ENCODE data around the gene STRIP2.

DNA sequence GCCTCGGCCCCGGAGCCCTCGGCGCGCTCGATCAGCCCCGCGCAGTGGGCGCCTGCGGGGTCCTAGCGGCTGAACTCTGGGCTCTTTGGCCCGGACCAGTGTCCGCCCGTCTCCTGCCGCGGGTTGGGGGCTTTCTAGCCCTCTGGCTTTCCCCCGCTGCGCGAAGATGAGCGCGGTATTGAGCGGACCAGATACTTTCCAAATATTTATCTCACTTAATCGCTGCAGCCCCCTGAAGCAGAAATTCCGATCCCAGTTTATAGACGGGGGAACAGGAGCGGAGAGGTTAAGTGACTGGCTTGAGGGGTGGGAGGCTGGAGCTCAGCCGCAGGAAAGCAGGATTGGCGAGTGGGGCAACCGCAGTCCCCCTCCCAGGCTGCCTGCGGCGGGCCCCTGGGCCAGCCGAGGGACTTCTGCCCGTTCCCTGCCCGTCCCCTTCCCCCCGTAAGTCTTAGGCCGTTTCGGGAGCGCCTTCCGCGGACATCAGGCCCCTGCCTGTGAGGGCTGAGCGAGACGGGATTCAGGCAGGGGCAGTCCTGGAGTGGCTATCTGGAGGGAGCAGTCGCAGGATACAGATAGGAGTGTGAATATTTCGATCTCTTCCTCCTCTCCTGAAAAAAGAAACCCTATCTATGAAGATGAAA, 565 bp downstream of the STRIP2 start:
- TF ChIP-seq POLR2A (IDR thresholded peaks at IDR 0.05; ENCODE audit: borderline replicate concordance, extremely low read depth, insufficient read depth, insufficient read length) (no peak), CTCF (IDR thresholded peaks at IDR 0.05 in 2 of 3, conservative IDR thresholded peaks at IDR 0.05 in 1 of 3; ENCODE audit: borderline replicate concordance in 1 of 3, insufficient read depth in 1 of 3, low read depth in 2 of 3, low read length in 2 of 3) (no peak), REST (IDR thresholded peaks at IDR 0.05; ENCODE audit: low read depth) (no peak), EZH2phosphoT487 (IDR thresholded peaks at IDR 0.05; ENCODE audit: borderline replicate concordance) (no peak), ELF1 (IDR thresholded peaks at IDR 0.05; ENCODE audit: borderline replicate concordance, low read depth) (no peak), YY1 (IDR thresholded peaks at IDR 0.05; ENCODE audit: extremely low read depth, insufficient replicate concordance, low read depth, low read length) (no peak)
- TF ChIP-seq, protein P1, sequence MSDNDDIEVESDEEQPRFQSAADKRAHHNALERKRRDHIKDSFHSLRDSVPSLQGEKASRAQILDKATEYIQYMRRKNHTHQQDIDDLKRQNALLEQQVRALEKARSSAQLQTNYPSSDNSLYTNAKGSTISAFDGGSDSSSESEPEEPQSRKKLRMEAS (IDR thresholded peaks at IDR 0.05) = no peak
